Measurements from ENCODE around the gene PPARG. TPM values are rescaled to one million over a fixed set of nuclear protein-coding genes. Genes with fewer than 3 reads are reported as not detected.

The PPARG gene
- total and polyA plus RNA-seq, 2 of the 13 experiments (the other 11 are each of a cell fraction or from before 2014, with no cell fraction given): 13.9 to 58.3 TPM

GRCh38 chr3:12312010-12312409, 23.1 kb downstream of the PPARG start:
- no peak overlapping the region for H2AFZ ChIP-seq (ENCODE audit: low read length)
- no peaks in the 10 kb centered on the region for H3K27me3 ChIP-seq (ENCODE audit: control insufficient read depth in 1 of 2, insufficient read depth in 2 of 2, low read length in 2 of 2)
- peaks cover 33% of the 10 kb centered on the region for H3K79me2 ChIP-seq (ENCODE audit: insufficient read depth, low read length)
- DNase-seq (ENCODE audit: low spot score) (no peak), ATAC-seq (no peak), FAIRE-seq (no peak)
- no peak overlapping the region for H3K4me3 ChIP-seq (replicated peaks in 1 of 3; ENCODE audit: insufficient read depth in 1 of 3, low read depth in 2 of 3, low read length in 3 of 3)
- no peaks in the 10 kb centered on the region for H4K20me1 ChIP-seq (ENCODE audit: insufficient read depth, low read length)
- H3K36me3 ChIP-seq (replicated peaks in 1 of 2; ENCODE audit: control insufficient read depth in 1 of 2, insufficient read depth in 2 of 2, low read length in 2 of 2): peaks cover 2 to 10% of the 10 kb centered on the region in 2 experiments; a peak in 1 of 5 replicates
- ChIA-PET CTCF (ENCODE audit: low intra/inter-chr PET ratio, low total read pairs) (no interaction called here), POLR2A (no interaction called here)
- no TSS peak for BruUV-seq (replicated peaks)
- no peak overlapping the region for H3K27ac ChIP-seq (ENCODE audit: extremely low read length, insufficient read depth, low read length)
- no peak overlapping the region for H3K4me2 ChIP-seq (ENCODE audit: low read depth, low read length)
- H3K9ac ChIP-seq (ENCODE audit: insufficient read depth, low read depth, low read length): no peak overlapping the region
- intact Hi-C loops (cut with micrococcal nuclease; ENCODE audit: unreplicated experiment): loop anchor here (10.0 kb wide), 1 partner anchor 173 kb away; the partner anchor contains the start of gene TSEN2
- H3K9me3 ChIP-seq (ENCODE audit: low read length): no peaks in the 10 kb centered on the region
- in situ Hi-C loops (cut with HindIII; ENCODE audit: extremely low pct_ligation_motif_present, low pct_unique_long_range_greater_than_20kb): no loop called here
- WGBS (ENCODE audit: low lambda C conversion rate): 94% methylated on average over 1 of the region's 1 CpG
- TF ChIP-seq, protein P1, sequence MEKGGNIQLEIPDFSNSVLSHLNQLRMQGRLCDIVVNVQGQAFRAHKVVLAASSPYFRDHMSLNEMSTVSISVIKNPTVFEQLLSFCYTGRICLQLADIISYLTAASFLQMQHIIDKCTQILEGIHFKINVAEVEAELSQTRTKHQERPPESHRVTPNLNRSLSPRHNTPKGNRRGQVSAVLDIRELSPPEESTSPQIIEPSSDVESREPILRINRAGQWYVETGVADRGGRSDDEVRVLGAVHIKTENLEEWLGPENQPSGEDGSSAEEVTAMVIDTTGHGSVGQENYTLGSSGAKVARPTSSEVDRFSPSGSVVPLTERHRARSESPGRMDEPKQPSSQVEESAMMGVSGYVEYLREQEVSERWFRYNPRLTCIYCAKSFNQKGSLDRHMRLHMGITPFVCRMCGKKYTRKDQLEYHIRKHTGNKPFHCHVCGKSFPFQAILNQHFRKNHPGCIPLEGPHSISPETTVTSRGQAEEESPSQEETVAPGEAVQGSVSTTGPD (CRISPR knock-in tag; IDR thresholded peaks at IDR 0.05): no peak
- TF ChIP-seq, protein P2, sequence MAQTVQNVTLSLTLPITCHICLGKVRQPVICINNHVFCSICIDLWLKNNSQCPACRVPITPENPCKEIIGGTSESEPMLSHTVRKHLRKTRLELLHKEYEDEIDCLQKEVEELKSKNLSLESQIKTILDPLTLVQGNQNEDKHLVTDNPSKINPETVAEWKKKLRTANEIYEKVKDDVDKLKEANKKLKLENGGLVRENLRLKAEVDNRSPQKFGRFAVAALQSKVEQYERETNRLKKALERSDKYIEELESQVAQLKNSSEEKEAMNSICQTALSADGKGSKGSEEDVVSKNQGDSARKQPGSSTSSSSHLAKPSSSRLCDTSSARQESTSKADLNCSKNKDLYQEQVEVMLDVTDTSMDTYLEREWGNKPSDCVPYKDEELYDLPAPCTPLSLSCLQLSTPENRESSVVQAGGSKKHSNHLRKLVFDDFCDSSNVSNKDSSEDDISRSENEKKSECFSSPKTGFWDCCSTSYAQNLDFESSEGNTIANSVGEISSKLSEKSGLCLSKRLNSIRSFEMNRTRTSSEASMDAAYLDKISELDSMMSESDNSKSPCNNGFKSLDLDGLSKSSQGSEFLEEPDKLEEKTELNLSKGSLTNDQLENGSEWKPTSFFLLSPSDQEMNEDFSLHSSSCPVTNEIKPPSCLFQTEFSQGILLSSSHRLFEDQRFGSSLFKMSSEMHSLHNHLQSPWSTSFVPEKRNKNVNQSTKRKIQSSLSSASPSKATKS (CRISPR knock-in tag; IDR thresholded peaks at IDR 0.05): no peak
- TF ChIP-seq AHR (CRISPR knock-in tag; IDR thresholded peaks at IDR 0.05) (no peak), ZKSCAN5 (CRISPR knock-in tag; IDR thresholded peaks at IDR 0.05) (no peak), FOXK1 (CRISPR knock-in tag; IDR thresholded peaks at IDR 0.05; ENCODE audit: borderline replicate concordance, low read depth) (no peak), BHLHE40 (IDR thresholded peaks at IDR 0.05; ENCODE audit: low read length) (no peak), ZNF670 (CRISPR knock-in tag; IDR thresholded peaks at IDR 0.05; ENCODE audit: borderline replicate concordance) (no peak)
- TF ChIP-seq, protein P3, sequence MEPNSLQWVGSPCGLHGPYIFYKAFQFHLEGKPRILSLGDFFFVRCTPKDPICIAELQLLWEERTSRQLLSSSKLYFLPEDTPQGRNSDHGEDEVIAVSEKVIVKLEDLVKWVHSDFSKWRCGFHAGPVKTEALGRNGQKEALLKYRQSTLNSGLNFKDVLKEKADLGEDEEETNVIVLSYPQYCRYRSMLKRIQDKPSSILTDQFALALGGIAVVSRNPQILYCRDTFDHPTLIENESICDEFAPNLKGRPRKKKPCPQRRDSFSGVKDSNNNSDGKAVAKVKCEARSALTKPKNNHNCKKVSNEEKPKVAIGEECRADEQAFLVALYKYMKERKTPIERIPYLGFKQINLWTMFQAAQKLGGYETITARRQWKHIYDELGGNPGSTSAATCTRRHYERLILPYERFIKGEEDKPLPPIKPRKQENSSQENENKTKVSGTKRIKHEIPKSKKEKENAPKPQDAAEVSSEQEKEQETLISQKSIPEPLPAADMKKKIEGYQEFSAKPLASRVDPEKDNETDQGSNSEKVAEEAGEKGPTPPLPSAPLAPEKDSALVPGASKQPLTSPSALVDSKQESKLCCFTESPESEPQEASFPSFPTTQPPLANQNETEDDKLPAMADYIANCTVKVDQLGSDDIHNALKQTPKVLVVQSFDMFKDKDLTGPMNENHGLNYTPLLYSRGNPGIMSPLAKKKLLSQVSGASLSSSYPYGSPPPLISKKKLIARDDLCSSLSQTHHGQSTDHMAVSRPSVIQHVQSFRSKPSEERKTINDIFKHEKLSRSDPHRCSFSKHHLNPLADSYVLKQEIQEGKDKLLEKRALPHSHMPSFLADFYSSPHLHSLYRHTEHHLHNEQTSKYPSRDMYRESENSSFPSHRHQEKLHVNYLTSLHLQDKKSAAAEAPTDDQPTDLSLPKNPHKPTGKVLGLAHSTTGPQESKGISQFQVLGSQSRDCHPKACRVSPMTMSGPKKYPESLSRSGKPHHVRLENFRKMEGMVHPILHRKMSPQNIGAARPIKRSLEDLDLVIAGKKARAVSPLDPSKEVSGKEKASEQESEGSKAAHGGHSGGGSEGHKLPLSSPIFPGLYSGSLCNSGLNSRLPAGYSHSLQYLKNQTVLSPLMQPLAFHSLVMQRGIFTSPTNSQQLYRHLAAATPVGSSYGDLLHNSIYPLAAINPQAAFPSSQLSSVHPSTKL (CRISPR knock-in tag; IDR thresholded peaks at IDR 0.05): no peak
- TF ChIP-seq, protein P4, sequence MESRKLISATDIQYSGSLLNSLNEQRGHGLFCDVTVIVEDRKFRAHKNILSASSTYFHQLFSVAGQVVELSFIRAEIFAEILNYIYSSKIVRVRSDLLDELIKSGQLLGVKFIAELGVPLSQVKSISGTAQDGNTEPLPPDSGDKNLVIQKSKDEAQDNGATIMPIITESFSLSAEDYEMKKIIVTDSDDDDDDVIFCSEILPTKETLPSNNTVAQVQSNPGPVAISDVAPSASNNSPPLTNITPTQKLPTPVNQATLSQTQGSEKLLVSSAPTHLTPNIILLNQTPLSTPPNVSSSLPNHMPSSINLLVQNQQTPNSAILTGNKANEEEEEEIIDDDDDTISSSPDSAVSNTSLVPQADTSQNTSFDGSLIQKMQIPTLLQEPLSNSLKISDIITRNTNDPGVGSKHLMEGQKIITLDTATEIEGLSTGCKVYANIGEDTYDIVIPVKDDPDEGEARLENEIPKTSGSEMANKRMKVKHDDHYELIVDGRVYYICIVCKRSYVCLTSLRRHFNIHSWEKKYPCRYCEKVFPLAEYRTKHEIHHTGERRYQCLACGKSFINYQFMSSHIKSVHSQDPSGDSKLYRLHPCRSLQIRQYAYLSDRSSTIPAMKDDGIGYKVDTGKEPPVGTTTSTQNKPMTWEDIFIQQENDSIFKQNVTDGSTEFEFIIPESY (CRISPR knock-in tag; IDR thresholded peaks at IDR 0.05): no peak
- peaks cover 53% of the 10 kb centered on the region for H3K4me1 ChIP-seq (ENCODE audit: insufficient read depth, low read length)

Data from HepG2 (cell line).